ENCODE data around the gene GRIA1. TPM values are rescaled to one million over a fixed set of nuclear protein-coding genes. Genes with fewer than 3 reads are reported as not detected.

GRIA1 gene
- total RNA-seq (1 to 10 TPM; 2.9 to 3.4 TPM), polyA plus RNA-seq (ENCODE audit: insufficient read length in 6 of 6) (10 to 100 TPM in 5 of 6 donors, 1 to 10 TPM in 1; 8.7 to 20.2 (median 13.3) TPM)
- long read RNA-seq, donor 1, partial matches to known transcripts, result 0 of 1 reads
- long read RNA-seq, donor 1, other reads (novel, unspliced or antisense), result 0 of 1 reads
- long read RNA-seq, donor 2, partial matches to known transcripts, result 0 of 1 reads
- long read RNA-seq, donor 2, other reads (novel, unspliced or antisense), result 0 of 1 reads
- long read RNA-seq, donor 3, result 0 reads
- long read RNA-seq, donor 4, partial matches to known transcripts, result 2 of 2 reads
- long read RNA-seq, donor 4, other reads (novel, unspliced or antisense), result 0 of 2 reads
- long read RNA-seq, donor 5, partial matches to known transcripts, result 0 of 1 reads
- long read RNA-seq, donor 5, other reads (novel, unspliced or antisense), result 0 of 1 reads
- long read RNA-seq, donor 6, partial matches to known transcripts, result 0 of 1 reads
- long read RNA-seq, donor 6, other reads (novel, unspliced or antisense), result 0 of 1 reads
- long read RNA-seq, donor 7, result 0 reads
- long read RNA-seq, donor 8, partial matches to known transcripts, result 0 of 2 reads
- long read RNA-seq, donor 8, other reads (novel, unspliced or antisense), result 0 of 2 reads
- long read RNA-seq, donor 9, result 0 reads
- long read RNA-seq, donor 10, result 0 reads
- long read RNA-seq, donor 11, full-length matches to known transcripts, result 5 of 15 reads
- long read RNA-seq, donor 11, partial matches to known transcripts, result 10 of 15 reads
- long read RNA-seq, donor 11, other reads (novel, unspliced or antisense), result 0 of 15 reads
- long read RNA-seq, donor 12, result 0 reads

DNA sequence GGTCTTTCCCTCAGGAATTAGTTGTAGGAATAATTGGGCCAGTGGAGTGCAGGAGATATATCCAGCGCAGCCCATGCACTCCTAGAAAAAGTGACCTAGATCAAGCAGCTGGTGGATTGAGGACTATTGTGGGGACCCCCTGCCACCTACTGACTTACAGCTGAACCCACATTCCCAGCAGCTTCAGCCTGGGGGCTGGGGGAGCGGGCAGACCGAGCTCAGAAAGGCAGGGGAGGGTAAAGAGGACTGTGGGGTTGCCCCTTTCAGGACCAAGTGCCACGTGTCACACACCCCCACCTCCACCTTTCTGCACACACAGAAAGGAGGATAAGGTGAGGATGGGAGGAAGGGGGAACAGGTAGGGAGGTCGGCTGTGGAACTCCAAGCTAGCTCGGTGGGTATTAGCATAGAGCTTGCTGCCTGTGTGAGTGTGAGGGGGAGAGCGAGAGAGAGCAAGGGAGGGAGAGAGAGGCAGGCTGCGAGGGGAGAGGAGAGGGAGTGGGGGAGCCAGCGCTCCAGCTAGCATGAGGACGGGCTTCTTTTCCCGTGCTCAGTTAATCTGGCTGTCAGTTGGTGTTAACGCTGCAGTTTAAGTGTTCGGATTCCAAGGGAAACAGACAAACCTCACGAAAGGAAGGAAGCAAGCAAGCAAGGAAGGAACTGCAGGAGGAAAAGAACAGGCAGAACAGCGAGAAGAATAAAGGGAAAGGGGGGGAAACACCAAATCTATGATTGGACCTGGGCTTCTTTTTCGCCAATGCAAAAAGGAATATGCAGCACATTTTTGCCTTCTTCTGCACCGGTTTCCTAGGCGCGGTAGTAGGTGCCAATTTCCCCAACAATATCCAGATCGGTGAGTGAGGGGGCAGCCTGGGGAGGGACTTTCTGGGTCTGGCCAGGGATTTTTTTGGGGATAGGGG is at the start of gene GRIA1:
TSS of gene GRIA1 (plus strand) at position 553 of the 920 bp plus-strand sequence.
- Histone ChIP-seq H3K9me3 (no peaks in the 10 kb centered on the region), H3K4me3 (no peak within 1 kb of the TSS), H3K4me1 (no peaks in the 10 kb centered on the region), H3K36me3 (no peaks in the 10 kb centered on the region), H3K27ac (no peak within 1 kb of the TSS), H3K27me3 (peaks cover 0 to 31% of the 10 kb centered on the region in 2 donors)
- intact Hi-C loops (cut with DNase I), result no loop called here
- TF ChIP-seq, protein P1, sequence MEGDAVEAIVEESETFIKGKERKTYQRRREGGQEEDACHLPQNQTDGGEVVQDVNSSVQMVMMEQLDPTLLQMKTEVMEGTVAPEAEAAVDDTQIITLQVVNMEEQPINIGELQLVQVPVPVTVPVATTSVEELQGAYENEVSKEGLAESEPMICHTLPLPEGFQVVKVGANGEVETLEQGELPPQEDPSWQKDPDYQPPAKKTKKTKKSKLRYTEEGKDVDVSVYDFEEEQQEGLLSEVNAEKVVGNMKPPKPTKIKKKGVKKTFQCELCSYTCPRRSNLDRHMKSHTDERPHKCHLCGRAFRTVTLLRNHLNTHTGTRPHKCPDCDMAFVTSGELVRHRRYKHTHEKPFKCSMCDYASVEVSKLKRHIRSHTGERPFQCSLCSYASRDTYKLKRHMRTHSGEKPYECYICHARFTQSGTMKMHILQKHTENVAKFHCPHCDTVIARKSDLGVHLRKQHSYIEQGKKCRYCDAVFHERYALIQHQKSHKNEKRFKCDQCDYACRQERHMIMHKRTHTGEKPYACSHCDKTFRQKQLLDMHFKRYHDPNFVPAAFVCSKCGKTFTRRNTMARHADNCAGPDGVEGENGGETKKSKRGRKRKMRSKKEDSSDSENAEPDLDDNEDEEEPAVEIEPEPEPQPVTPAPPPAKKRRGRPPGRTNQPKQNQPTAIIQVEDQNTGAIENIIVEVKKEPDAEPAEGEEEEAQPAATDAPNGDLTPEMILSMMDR (IDR thresholded peaks at IDR 0.05), result no peak
- peak in 1 of 4 donors; percentile 42 for DNase-seq
- ATAC-seq, result peak; percentile 26

DNA sequence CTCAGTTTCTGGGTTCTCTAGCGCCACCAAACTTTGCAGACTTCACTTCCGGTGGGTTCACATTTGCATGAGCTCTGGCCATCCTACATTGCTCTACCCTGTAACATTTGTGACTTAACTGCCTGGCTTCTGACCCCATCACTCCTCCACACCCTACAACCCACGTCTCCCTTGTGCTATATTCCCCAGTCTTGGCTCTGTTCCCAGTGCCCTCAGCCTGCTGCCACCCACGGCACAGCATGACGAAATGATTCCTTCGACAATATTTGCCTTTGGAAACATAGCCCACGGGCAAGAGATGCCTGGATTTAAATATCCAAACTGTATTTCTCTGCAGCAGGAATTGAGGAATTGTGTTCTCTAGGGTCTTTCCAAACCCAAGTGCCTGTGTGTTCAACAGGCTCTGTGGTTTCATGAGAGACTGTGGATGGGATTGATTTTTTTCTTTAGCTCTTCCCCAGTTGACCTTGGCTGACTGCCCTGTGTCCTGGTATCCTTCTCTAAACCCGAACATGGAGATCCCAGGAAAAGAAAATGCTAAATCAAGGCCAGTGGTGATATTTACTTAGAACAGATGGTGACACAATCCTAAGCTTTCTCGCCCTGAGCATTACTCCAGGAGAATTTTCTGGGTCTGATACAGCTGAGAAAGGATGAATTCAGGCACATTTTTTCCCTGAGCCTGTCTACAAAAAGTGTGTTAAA is 44.4 kb upstream of the GRIA1 start:
- no peaks in the 10 kb centered on the region for H3K27me3 ChIP-seq
- H3K4me1 ChIP-seq, result no peaks in the 10 kb centered on the region
- no peak overlapping the region for H3K27ac ChIP-seq
- TF ChIP-seq, protein P1 (IDR thresholded peaks at IDR 0.05), result no peak
- H3K4me3 ChIP-seq, result no peak overlapping the region
- intact Hi-C loops (cut with DNase I), result no loop called here
- no peaks in the 10 kb centered on the region for H3K9me3 ChIP-seq
- no peaks in the 10 kb centered on the region for H3K36me3 ChIP-seq
- DNase-seq (peak in 2 of 4 donors; percentile 28 to 33), ATAC-seq (peak; percentile 53)

DNA sequence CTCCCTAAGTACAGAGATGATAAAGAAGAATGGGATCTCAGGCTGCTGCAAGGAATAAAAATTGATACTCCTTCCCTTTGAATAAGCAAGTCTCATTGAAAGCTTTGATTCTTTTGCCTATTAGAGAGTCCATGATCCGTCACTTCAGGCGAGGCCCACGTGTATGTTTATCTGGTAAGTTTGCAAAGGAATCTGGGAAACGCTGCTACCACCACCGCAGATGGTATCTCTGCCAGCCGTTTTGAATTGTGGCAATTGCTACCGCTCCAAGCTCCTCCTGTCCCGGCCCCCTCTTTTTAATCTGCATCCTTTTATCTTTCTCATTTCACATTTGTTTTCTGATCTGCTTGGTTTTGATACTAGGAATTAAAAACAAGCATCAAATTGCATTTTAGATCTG is 42.9 kb upstream of the GRIA1 start:
- Histone ChIP-seq H3K27ac (no peak overlapping the region), H3K4me1 (no peaks in the 10 kb centered on the region), H3K36me3 (no peaks in the 10 kb centered on the region), H3K4me3 (no peak overlapping the region), H3K27me3 (no peaks in the 10 kb centered on the region), H3K9me3 (no peaks in the 10 kb centered on the region)
- TF ChIP-seq, protein P1 (IDR thresholded peaks at IDR 0.05), result no peak
- ATAC-seq (no peak), DNase-seq (no peak)
- intact Hi-C loops (cut with DNase I), result no loop called here

GRCh38 chr5:153456354-153456753 is 34.1 kb upstream of the GRIA1 start:
- Histone ChIP-seq H3K4me1 (no peaks in the 10 kb centered on the region), H3K4me3 (no peak overlapping the region), H3K27me3 (no peaks in the 10 kb centered on the region), H3K36me3 (no peaks in the 10 kb centered on the region), H3K9me3 (no peaks in the 10 kb centered on the region), H3K27ac (no peak overlapping the region)
- intact Hi-C loops (cut with DNase I), result no loop called here
- TF ChIP-seq, protein P1 (IDR thresholded peaks at IDR 0.05), result no peak
- ATAC-seq (no peak), DNase-seq (no peak)
